H9 (cell line): Measurements from ENCODE around the gene TMEM39B. TPM values are rescaled to one million over a fixed set of nuclear protein-coding genes. Genes with fewer than 3 reads are reported as not detected.
"Not testable (repeated sequence)": the region's sequence is repeated elsewhere in the genome, so short reads cannot be mapped to it uniquely, and the experiment has no call there.

Experiments used
- DNase-seq: peaks from one replicate; pipeline ENCODE4 v3.0.0-alpha.2; 2017
- H2AFZ ChIP-seq: one replicate; pipeline ENCODE4 v1.6.1; 2013; ENCODE audit warnings: mild to moderate bottlenecking, low read length, control low read depth, moderate library complexity
- H2AK5ac ChIP-seq: 2 replicates; pipeline ENCODE4 v1.6.1; 2013; ENCODE audit warnings: low read length, control low read depth, mixed read lengths; ENCODE audit not compliant: insufficient read length
- H2BK120ac ChIP-seq: one replicate; pipeline ENCODE4 v1.6.1; 2013; ENCODE audit warnings: low read depth, mild to moderate bottlenecking, low read length, control low read depth, inconsistent platforms; ENCODE audit not compliant: poor library complexity, severe bottlenecking
- H2BK12ac ChIP-seq: 2 replicates; pipeline ENCODE4 v1.6.1; 2013; ENCODE audit warnings: low read length, control low read depth, mixed read lengths, low read depth; ENCODE audit not compliant: insufficient read length
- H2BK15ac ChIP-seq: 2 replicates; pipeline ENCODE4 v1.6.1; 2013; ENCODE audit warnings: low read depth, low read length, control low read depth
- H2BK20ac ChIP-seq: one replicate; pipeline ENCODE4 v1.6.1; 2013; ENCODE audit warnings: low read depth, mild to moderate bottlenecking, low read length, control low read depth, inconsistent platforms; ENCODE audit not compliant: poor library complexity, severe bottlenecking
- H2BK5ac ChIP-seq: 2 replicates; pipeline ENCODE4 v1.6.1; 2013; ENCODE audit warnings: low read length, control low read depth, mixed read lengths; ENCODE audit not compliant: insufficient read length
- H3K14ac ChIP-seq: 2 replicates; pipeline ENCODE4 v1.6.1; 2013; ENCODE audit warnings: low read length, control low read depth; ENCODE audit not compliant: insufficient read depth
- H3K18ac ChIP-seq: 2 replicates; pipeline ENCODE4 v1.6.1; 2013; ENCODE audit warnings: low read depth, mild to moderate bottlenecking, mixed read lengths, low read length, control low read depth; ENCODE audit not compliant: insufficient read length
- H3K23ac ChIP-seq: 2 replicates; pipeline ENCODE4 v1.6.1; 2013; ENCODE audit warnings: low read length, control low read depth, mixed read lengths, low read depth; ENCODE audit not compliant: insufficient read length
- H3K23me2 ChIP-seq: 2 replicates; pipeline ENCODE4 v1.6.1; 2013; ENCODE audit warnings: low read depth, mild to moderate bottlenecking, mixed read lengths, low read length, control low read depth; ENCODE audit not compliant: insufficient read length, poor library complexity, severe bottlenecking
- H3K27ac ChIP-seq: 2 replicates; pipeline ENCODE4 v1.5.1; 2013; ENCODE audit warnings: low read length, control low read depth, mixed read lengths, low read depth; ENCODE audit not compliant: insufficient read length
- H3K27me3 ChIP-seq: 2 replicates; pipeline ENCODE4 v1.6.1; 2013; ENCODE audit warnings: low read length, control low read depth, inconsistent platforms; ENCODE audit not compliant: insufficient read depth
- H3K4ac ChIP-seq: 2 replicates; pipeline ENCODE4 v1.6.1; 2013; ENCODE audit warnings: low read depth, mild to moderate bottlenecking, control low read depth, inconsistent platforms, low read length, moderate library complexity
- H3K4me1 ChIP-seq: 2 replicates; pipeline ENCODE4 v1.6.1; 2013; ENCODE audit warnings: low read length, control low read depth, inconsistent platforms; ENCODE audit not compliant: insufficient read depth
- H3K4me2 ChIP-seq: 2 replicates; pipeline ENCODE4 v1.6.1; 2013; ENCODE audit warnings: low read length, control low read depth, mixed read lengths; ENCODE audit not compliant: insufficient read length, insufficient read depth
- H3K56ac ChIP-seq: 2 replicates; pipeline ENCODE4 v1.6.1; 2013; ENCODE audit warnings: low read depth, mild to moderate bottlenecking, mixed read lengths, low read length, control low read depth; ENCODE audit not compliant: insufficient read length
- H3K79me1 ChIP-seq: 2 replicates; pipeline ENCODE4 v1.6.1; 2013; ENCODE audit warnings: low read depth, mild to moderate bottlenecking, moderate library complexity, low read length, control low read depth, inconsistent platforms; ENCODE audit not compliant: insufficient read depth, poor library complexity, severe bottlenecking
- H3K79me2 ChIP-seq: 2 replicates; pipeline ENCODE4 v1.6.1; 2013; ENCODE audit warnings: low read length, control low read depth, inconsistent platforms; ENCODE audit not compliant: insufficient read depth
- H3K9ac ChIP-seq: 2 replicates; pipeline ENCODE4 v1.6.1; 2013; ENCODE audit warnings: low read length, control low read depth, mixed read lengths; ENCODE audit not compliant: insufficient read length; ENCODE audit errors: extremely low read depth
- H3K9me3 ChIP-seq: one replicate; pipeline ENCODE4 v1.6.1; 2013; ENCODE audit warnings: low read depth, low read length, inconsistent platforms; ENCODE audit not compliant: control insufficient read depth
- H3T11ph ChIP-seq: one replicate; pipeline ENCODE4 v1.6.1; 2013; ENCODE audit warnings: mild to moderate bottlenecking, low read length, control low read depth, inconsistent platforms
- H4K20me1 ChIP-seq: one replicate; pipeline ENCODE4 v1.6.1; 2013; ENCODE audit not compliant: control insufficient read depth, insufficient read length, insufficient read depth
- H4K5ac ChIP-seq: 2 replicates; pipeline ENCODE4 v1.6.1; 2013; ENCODE audit warnings: low read depth, mild to moderate bottlenecking, mixed read lengths, low read length, control low read depth; ENCODE audit not compliant: insufficient read length
- H4K8ac ChIP-seq: replicated peaks from 2 replicates; pipeline ENCODE4 v1.6.1; 2013; ENCODE audit warnings: low read length, control low read depth, mixed read lengths, low read depth; ENCODE audit not compliant: insufficient read length
- H4K91ac ChIP-seq: 2 replicates; pipeline ENCODE4 v1.6.1; 2013; ENCODE audit warnings: low read depth, mild to moderate bottlenecking, moderate library complexity, mixed read lengths, low read length, control low read depth; ENCODE audit not compliant: insufficient read length
- H3K27ac Mint-ChIP-seq, 3 experiments: 2 replicates in 2 of 3; 3 replicates in 1 of 3; pipeline ENCODE4 v1.8.0; 2020 to 2021; ENCODE audit warnings: mixed read lengths in 3 of 3, mild to moderate bottlenecking in 1 of 3, moderate library complexity in 1 of 3
- H3K27me3 Mint-ChIP-seq: 2 replicates; pipeline ENCODE4 v1.8.0; 2021; ENCODE audit warnings: low read depth, mild to moderate bottlenecking, moderate library complexity, mixed read lengths
- H3K36me3 Mint-ChIP-seq, 3 experiments: 2 replicates in 2 of 3; 3 replicates in 1 of 3; pipeline ENCODE4 v1.8.0; 2020 to 2021; ENCODE audit warnings: low read depth in 3 of 3, mixed read lengths in 3 of 3; ENCODE audit not compliant: insufficient read depth in 1 of 3
- H3K4me1 Mint-ChIP-seq, 2 experiments: 2 replicates each; pipeline ENCODE4 v1.8.0; 2020; ENCODE audit warnings: mixed read lengths in 2 of 2
- H3K4me3 Mint-ChIP-seq, 2 experiments: 2 replicates in 1 of 2; 3 replicates in 1 of 2; pipeline ENCODE4 v1.8.0; 2020 to 2021; ENCODE audit warnings: mild to moderate bottlenecking in 2 of 2, mixed read lengths in 2 of 2, moderate library complexity in 1 of 2
- H3K9me3 Mint-ChIP-seq, 2 experiments: 2 replicates in 1 of 2; 3 replicates in 1 of 2; pipeline ENCODE4 v1.8.0; 2020; ENCODE audit warnings: mild to moderate bottlenecking in 2 of 2, mixed read lengths in 2 of 2, moderate library complexity in 1 of 2
- WGBS: extraction: QIAGEN DNeasy Blood & Tissue Kit; methylation state at CpG from one replicate; pipeline ENCODE4 v1.1.7; 2013; ENCODE audit warnings: missing lambda C conversion rate, low lambda C conversion rate, mixed read lengths; ENCODE audit not compliant: insufficient read length; ENCODE audit errors: extremely low coverage; 5-methylcytosine and 5-hydroxymethylcytosine counted together
- total RNA-seq: library from RNA; stranded (reverse); gene quantifications from 2 replicates; pipeline ENCODE4 v1.2.1, GENCODE V29; 2021
- TF ChIP-seq, protein P1 (sequence below): fragments of 200-600 bp; sonication (generic); conservative IDR thresholded peaks from 3 replicates; pipeline ENCODE4 v1.8.0; 2021; ENCODE audit warnings: antibody characterized with exemption, mild to moderate bottlenecking

Gene TMEM39B
- total RNA-seq, 1 experiment from 2014 or later: 27.4 TPM

DNA sequence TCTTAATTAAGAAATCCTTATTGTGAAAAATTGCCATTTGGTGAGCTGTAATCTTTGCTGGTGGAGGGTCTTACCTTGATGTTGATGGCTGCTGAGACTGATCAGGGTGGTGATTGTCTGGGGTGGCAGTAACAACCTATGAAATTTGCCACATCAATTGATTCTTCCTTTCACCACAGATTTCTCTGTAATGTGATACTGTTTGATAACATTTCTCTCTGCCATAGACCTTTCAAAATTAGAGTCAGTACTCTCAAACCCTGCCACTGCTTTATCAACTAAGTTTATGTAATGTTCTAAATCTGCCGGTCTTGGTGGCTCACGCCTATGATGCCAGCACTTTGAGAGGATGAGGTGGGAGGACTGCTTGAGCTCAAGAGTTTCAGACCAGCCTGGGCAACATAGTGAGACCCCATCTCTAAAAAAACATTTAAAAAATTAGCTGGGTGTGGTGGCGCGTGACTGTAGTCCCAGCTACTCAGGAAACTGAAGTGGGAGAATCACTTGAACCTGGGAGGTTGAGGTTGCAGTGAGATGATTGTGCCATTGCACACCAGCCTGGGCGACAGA is 40.2 kb downstream of the TMEM39B start:
- no peak overlapping the region for H3K4ac ChIP-seq
- no peak overlapping the region for H2AK5ac ChIP-seq
- no peak overlapping the region for H3K9ac ChIP-seq
- Mint-ChIP-seq H3K27ac (no peak overlapping the region), H3K36me3 (peaks cover 0 to 11% (median 9%) of the 10 kb centered on the region in 3 experiments; a peak in 5 of 7 replicates), H3K4me1 (peaks cover 9 to 15% of the 10 kb centered on the region in 2 experiments), H3K9me3 (no peaks in the 10 kb centered on the region; a peak in 1 of 5 replicates), H3K4me3 (no peak overlapping the region), H3K27me3 (no peaks in the 10 kb centered on the region)
- no peak overlapping the region for H3K14ac ChIP-seq
- no peaks in the 10 kb centered on the region for H3K4me1 ChIP-seq
- no peak overlapping the region for H3K56ac ChIP-seq
- no peak overlapping the region for H3K27ac ChIP-seq
- H2BK15ac ChIP-seq: no peak overlapping the region
- H3K4me2 ChIP-seq: no peak overlapping the region
- TF ChIP-seq, protein P1, sequence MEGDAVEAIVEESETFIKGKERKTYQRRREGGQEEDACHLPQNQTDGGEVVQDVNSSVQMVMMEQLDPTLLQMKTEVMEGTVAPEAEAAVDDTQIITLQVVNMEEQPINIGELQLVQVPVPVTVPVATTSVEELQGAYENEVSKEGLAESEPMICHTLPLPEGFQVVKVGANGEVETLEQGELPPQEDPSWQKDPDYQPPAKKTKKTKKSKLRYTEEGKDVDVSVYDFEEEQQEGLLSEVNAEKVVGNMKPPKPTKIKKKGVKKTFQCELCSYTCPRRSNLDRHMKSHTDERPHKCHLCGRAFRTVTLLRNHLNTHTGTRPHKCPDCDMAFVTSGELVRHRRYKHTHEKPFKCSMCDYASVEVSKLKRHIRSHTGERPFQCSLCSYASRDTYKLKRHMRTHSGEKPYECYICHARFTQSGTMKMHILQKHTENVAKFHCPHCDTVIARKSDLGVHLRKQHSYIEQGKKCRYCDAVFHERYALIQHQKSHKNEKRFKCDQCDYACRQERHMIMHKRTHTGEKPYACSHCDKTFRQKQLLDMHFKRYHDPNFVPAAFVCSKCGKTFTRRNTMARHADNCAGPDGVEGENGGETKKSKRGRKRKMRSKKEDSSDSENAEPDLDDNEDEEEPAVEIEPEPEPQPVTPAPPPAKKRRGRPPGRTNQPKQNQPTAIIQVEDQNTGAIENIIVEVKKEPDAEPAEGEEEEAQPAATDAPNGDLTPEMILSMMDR: no peak
- peaks cover 30% of the 10 kb centered on the region for H3K79me2 ChIP-seq
- no peaks in the 10 kb centered on the region for H3K27me3 ChIP-seq
- no peak overlapping the region for H3T11ph ChIP-seq
- DNase-seq: no peak
- no peaks in the 10 kb centered on the region for H3K23me2 ChIP-seq
- H3K9me3 ChIP-seq: no peaks in the 10 kb centered on the region
- no peak overlapping the region for H2BK20ac ChIP-seq
- no peak overlapping the region for H2BK120ac ChIP-seq
- H3K23ac ChIP-seq: no peak overlapping the region
- H4K20me1 ChIP-seq: no peaks in the 10 kb centered on the region
- peaks cover 15% of the 10 kb centered on the region for H3K79me1 ChIP-seq
- no peak overlapping the region for H4K5ac ChIP-seq
- H2AFZ ChIP-seq: no peak overlapping the region
- WGBS: no CpG with 5 or more reads among the region's 5 CpGs
- H3K18ac ChIP-seq: no peak overlapping the region
- no peak overlapping the region for H4K8ac ChIP-seq
- H2BK12ac ChIP-seq: no peak overlapping the region
- H4K91ac ChIP-seq: no peak overlapping the region
- no peak overlapping the region for H2BK5ac ChIP-seq

DNA sequence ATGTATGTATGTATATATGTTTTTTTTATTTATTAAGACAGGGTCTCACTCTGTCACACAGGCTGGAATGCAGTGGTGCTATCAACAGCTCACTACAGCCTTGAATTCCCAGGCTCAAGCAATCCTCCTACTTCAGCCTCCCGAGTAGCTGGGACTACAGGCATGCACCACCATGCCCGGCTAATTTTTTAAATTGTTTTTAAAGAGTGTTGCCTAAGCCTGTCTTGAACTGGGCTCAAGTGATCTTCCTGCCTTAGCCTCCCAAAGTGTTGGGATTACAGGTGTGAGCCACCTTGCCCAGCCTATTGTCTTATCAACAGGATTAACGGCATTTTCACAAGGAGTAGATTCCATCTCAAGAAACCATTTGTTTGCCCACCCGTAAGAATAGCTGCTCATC is 40.7 kb downstream of the TMEM39B start:
- H3K79me2 ChIP-seq: peaks cover 33% of the 10 kb centered on the region
- H3T11ph ChIP-seq, H2BK12ac ChIP-seq, H2AFZ ChIP-seq, H3K23me2 ChIP-seq, DNase-seq, H3K9me3 ChIP-seq, H3K27ac Mint-ChIP-seq, H3K18ac ChIP-seq, H3K27ac ChIP-seq, H3K9ac ChIP-seq, H3K27me3 Mint-ChIP-seq, H4K91ac ChIP-seq, H2BK5ac ChIP-seq, H3K9me3 Mint-ChIP-seq, H2BK20ac ChIP-seq, H3K4ac ChIP-seq, H3K23ac ChIP-seq, H3K4me3 Mint-ChIP-seq, H4K20me1 ChIP-seq, H3K27me3 ChIP-seq, H3K4me1 ChIP-seq, H2AK5ac ChIP-seq, H4K8ac ChIP-seq, H3K4me2 ChIP-seq, H2BK15ac ChIP-seq, H2BK120ac ChIP-seq, H3K14ac ChIP-seq, H4K5ac ChIP-seq, H3K56ac ChIP-seq: not testable (repeated sequence)
- peaks cover 9 to 15% of the 10 kb centered on the region in 2 experiments for H3K4me1 Mint-ChIP-seq
- H3K36me3 Mint-ChIP-seq: peaks cover 0 to 11% (median 8%) of the 10 kb centered on the region in 3 experiments; a peak in 4 of 7 replicates
- peaks cover 15% of the 10 kb centered on the region for H3K79me1 ChIP-seq
- WGBS: no CpG with 5 or more reads among the region's 4 CpGs
